HG02885 (cell line): ENCODE measurements around the gene FLYWCH1.
A peak's percentile ranks its signal among the peaks of the same experiment; 100 is the strongest.
"Not testable (repeated sequence)": the region's sequence is repeated elsewhere in the genome, so short reads cannot be mapped to it uniquely, and the experiment has no call there.

Source experiments
- ATAC-seq: cut with Tn5 transposase; IDR thresholded peaks from one replicate; pipeline ENCODE4 v1.9.1; 2021; ENCODE audit warnings: mild to moderate bottlenecking; ENCODE audit not compliant: unreplicated experiment, poor library complexity

The FLYWCH1 gene

DNA sequence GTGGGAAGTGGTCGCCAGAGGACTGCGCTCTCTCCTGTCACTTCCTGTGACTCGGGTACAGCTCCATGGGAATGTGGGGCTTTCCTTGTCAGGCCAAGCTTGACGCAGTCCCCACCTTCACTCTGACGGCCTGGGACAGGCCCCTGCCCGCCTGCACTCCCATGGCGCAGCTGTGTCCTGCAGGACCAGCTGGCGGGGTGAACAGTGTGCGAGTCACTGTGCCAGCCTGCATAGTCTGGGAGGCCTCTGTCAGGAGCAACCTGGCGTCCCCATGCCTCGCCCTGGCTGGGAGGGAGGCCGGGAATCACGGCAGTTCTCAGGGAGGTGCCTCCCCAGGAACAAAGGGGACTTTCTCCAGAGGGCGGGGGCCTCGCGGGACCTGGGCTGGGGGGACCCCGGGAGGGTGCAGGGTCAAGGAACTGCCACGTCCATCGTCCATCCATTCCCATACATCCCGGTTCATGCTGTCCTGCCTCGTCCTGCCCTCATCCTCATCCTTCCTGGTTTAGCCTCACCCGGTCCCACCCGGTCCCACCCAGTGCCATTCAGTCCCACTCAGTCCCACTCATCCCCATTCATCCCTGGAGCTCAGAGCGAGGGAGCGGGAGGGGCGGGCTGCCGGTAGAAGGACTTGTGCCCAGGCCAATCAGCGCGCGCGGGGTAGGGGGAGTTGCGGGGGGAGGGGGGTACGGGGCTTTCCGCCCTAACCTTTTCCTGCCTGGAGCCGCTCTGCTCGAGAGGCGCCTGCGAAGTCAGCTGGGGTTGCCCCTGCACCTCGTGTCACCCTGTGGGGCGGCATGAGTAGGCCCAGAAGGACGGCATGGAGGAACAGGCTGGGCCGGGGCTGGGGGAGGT is 13.4 kb downstream of the FLYWCH1 start:
- no peak for ATAC-seq

DNA sequence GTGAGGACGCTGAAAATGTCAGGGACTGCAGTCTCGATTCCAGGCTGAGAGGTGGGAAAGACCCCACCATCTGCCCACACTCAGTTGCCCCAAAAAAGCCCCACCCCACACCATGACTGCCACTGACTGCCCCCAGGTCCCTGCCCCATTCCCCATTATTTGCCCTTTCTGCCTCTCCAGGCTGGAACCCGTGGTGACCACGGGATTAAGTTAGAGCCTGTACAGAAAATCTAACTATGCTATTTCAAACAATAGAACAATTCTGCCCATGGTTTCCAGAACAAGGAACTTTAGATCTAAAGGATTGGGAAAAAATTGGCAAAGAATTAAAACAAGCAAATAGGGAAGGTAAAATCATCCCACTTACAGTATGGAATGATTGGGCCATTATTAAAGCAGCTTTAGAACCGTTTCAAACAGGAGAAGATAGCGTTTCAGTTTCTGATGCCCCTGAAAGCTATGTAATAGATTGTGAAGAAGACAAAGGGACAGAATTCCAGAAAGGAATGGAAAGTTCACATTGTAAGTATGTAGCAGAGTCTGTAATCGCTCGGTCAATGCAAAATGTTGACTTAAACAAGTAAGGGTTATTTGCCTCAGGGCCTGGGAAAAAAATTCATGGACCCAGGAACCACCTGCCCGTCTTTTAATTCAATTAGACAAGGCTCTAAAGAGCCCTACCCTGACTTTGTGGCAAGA is 14.4 kb downstream of the FLYWCH1 start:
- ATAC-seq: no peak

DNA sequence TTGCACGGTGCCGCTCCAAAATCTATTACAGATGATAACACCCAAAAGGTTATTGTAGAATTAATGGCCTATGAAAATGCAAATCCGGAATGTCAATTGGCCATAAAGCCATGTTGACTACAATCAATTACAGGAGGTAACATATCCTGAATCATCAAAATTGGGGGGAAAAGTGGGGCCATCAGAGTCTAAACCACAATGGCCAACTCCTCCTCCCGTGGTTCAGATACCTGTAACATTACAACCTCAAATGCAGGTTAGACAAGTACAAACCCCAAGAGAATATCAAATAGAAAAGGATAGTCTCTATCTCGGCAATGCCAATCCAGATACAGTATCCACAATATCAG is 14.9 kb downstream of the FLYWCH1 start:
- no peak for ATAC-seq

DNA sequence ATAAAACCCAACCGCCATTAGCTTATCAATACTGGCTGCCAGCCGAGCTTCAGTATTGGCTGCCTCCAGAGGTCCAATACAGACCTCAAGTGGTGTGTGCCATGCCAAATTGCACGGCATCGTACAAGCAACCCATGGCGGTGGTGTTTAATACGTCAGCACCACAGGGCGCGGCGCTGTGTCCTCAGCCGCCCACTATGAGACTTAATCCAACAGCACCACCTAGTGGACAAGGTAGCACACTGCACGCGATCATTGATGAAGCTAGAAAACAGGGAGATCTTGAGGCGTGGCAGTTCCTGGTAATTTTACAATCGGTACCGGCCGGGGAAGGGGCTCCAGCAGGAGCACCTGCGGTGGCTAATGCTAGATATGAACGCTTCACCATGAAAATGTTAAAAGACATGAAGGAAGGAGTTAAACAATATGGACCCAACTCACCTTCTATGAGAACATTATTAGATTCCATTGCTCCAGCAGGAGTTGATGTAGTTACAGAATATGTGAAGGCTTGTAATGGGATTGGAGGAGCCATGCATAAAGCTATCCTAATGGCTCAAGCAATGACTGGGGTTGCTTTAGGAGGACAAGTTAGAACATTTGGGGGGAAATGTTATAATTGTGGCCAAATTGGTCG is 15.4 kb downstream of the FLYWCH1 start:
- ATAC-seq: peak; percentile 64

DNA sequence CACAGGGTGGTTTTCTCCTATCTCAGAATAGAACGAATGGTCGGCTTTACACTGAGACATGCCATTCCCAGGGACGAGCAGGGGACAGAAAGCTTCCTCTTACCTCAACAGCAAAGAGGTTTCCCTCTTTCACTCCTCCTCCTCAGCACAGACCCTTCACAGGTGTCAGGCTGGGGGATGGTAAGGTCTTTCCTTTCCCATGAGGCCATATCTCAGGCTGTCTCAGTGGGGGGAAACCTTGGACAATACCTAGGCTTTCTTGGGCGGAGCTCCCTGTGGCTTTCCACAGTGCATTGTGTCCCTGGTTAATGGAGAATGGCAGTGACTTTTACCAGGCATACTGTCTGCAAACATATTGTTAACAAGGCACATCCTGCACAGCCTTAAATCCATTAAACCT is 16.4 kb downstream of the FLYWCH1 start:
- not testable (repeated sequence) for ATAC-seq

DNA sequence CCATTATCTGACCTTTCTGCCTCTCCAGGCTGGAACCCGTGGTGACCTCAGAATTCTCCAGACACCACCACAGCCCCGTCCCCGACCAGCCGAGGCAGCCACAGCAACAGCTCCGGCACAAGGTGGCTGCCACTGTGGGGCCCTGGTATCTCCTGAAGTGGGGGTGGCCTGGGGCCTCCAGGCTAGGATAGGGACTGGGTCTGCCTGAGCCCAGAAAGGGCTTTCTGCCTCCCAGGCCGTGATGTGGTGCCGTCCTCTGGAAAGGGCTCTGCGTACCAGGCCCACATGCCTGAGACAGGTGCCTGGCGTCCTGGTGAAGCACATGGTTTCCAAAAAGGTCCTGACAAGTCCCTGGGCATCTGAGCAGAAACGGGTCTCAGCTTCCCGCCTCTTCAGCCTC is 17.1 kb downstream of the FLYWCH1 start:
- ATAC-seq: no peak

DNA sequence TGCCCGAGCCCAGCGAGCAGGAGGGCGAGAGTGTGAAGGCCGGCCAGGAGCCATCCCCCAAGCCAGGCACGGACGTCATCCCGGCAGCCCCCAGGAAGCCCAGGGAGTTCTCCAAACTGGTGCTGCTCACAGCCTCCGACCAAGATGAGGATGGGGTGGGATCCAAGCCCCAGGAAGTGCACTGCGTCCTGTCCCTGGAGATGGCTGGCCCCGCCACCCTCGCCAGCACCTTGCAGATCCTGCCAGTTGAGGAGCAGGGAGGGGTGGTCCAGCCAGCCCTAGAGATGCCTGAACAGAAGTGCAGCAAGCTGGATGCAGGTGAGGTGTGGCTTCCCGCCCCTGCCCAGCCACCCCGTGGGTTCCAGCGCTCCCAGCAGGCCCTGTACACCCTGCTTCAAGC is 18.0 kb downstream of the FLYWCH1 start:
- ATAC-seq: no peak

DNA sequence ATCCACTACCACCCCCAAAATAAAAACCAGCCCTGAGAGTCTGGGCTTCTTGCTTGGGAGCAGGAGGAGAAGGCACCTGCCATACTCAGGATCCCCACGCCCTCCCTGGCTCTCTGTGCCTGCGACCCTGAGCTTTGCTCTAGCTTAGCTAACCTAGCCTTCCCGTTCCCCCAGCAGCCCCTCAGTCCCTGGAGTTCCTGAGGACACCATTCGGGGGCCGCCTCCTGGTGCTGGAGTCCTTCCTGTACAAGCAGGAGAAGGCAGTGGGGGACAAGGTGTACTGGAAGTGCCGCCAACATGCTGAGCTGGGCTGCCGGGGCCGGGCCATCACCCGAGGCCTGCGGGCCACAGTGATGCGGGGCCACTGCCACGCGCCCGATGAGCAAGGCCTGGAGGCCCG is 18.5 kb downstream of the FLYWCH1 start:
- no peak for ATAC-seq

DNA sequence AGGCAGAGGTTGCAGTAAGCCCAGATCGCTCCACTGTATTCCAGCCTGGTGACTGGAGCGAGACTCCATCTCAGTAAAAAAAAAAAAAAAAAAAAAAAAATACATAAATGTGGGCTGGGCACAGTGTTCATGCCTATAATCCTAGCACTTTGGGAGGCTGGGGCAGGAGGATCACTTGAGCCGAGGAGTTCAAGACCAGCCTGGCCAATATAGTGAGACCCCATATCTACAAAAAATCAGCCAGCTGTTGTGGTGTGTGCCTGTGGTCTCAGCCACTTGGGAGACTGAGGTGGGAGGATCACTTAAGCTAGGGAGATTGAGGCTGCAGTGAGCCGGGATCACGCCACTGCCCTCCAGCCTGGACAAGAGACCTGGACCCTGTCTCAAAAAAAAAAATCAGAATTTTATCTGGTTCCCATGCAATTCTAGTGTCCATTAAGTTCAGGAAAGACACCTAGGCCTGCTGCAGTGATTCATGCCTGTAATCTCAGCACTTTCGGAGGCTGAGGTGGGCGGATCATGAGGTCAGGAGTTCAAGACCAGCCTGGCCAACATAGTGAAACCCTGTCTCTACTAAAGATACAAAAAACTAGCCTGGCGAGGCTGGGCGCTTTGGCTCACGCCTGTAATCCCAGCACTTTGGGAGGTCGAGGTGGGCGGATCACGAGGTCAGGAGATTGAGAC is 19.6 kb downstream of the FLYWCH1 start:
- not testable (repeated sequence) for ATAC-seq

DNA sequence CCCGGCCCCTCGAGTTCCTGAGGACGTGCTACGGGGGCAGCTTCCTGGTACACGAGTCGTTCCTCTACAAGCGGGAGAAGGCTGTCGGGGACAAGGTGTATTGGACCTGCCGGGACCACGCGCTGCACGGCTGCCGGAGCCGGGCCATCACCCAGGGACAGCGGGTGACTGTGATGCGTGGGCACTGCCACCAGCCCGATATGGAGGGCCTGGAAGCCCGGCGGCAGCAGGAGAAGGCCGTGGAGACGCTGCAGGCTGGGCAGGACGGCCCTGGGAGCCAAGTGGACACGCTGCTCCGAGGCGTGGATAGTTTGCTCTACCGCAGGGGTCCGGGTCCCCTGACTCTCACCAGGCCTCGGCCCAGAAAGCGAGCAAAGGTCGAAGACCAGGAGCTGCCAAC is 21.4 kb downstream of the FLYWCH1 start:
- ATAC-seq: no peak

DNA sequence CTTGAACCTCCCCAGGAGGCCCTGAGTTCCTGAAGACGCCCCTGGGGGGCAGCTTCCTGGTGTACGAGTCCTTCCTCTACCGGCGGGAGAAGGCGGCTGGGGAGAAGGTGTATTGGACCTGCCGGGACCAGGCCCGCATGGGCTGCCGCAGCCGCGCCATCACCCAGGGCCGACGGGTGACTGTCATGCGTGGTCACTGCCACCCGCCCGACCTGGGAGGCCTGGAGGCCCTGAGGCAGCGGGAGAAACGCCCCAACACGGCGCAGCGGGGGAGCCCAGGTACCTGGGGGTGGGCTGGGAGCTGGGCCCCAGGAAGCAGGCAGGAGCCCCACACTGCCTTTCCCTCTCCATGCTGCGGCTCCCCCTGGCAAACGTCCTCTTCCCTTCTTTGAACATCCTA is 22.0 kb downstream of the FLYWCH1 start:
- ATAC-seq: no peak

DNA sequence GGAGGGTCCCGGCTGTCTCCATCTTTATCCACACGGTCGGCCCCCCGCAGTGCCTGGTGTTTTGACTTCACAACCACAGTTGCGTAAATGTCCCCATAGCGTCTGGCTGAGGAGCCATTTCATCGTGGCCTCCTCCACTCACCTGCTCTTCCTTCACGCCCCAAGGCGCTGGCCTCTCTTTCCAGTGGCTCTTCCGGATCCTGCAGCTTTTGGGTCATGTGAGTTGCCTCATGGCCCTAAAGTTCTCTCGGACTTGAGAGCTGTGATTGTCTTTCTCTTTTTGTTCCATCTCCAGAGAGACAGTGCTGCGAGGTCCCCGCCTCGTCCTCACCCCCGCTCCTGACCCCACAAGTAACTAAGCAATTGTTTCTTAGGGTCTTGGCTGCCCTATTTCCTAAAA is 22.7 kb downstream of the FLYWCH1 start:
- no peak for ATAC-seq

DNA sequence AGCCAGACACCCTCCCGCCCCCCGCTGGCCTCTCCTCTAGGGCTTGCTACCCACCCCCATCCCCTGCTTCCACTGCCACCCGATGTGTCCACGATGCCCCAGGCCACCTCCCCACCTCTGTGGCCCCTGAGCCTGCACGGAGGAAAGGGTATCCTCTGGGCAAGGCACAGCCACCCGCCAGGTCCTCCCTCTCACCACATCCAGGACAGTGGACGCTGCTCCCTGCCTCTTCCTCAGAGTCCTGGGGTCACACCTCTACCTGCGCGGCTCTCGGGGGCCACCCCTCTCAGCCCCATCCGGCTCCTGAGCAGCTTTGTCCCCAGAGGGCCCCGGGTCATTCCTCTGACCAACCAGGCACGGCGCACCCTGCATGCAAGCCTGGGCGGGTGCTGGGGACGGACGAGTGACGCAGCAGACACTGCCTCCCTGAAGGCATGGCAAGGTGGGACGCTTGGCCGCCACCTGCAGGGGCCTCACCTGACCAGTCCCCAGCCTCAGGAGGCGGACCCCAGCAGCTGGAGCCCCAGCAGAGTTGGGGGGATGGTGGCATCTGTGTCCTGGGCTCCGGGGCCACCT is 24.8 kb downstream of the FLYWCH1 start:
- no peak for ATAC-seq

DNA sequence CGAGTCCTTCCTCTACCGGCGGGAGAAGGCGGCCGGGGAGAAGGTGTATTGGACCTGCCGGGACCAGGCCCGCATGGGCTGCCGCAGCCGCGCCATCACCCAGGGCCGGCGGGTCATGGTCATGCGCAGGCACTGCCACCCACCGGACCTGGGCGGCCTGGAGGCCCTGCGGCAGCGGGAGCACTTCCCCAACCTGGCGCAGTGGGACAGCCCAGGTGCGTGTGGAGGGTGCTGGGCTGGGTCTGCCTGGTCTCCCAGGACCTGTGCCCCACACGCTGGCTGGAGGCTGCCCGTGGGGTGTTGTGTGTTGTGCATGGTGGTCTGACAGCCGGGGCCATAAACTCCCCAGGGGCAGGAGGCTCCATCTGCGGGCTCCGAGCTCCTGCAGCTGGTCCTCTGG is 25.4 kb downstream of the FLYWCH1 start:
- no peak for ATAC-seq

DNA sequence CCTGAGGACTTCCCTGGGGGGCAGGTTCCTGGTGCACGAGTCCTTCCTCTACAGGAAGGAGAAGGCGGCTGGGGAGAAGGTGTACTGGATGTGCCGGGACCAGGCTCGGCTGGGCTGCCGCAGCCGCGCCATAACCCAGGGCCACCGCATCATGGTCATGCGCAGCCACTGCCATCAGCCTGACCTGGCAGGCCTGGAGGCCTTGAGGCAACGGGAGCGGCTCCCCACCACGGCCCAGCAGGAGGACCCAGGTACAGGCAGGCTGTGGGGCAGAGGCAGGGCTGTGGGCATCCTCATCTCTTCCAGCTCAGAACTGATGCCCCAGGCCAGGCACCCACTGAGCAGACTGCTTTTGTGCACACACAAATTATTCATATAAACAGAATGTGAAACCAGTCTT is 26.5 kb downstream of the FLYWCH1 start:
- no peak for ATAC-seq

DNA sequence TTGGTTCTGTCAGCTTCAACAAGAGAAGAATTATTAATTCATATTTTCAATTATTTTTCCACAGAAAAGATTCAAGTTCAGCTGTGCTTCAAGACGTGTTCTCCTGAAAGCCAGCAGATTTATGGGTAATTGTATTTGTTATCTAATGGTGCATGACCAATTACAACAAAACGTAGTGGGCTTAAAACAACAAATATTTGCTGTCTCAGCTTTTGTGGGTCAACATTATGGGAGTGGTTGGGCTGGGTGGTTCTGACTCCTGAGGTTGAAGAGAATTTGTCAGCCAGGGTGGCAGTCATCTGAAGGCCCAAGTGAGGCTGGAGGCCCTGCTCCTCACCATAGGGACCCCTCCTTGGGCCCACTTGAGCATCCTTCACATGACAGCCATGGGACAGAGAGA is 28.2 kb downstream of the FLYWCH1 start:
- no peak for ATAC-seq

DNA sequence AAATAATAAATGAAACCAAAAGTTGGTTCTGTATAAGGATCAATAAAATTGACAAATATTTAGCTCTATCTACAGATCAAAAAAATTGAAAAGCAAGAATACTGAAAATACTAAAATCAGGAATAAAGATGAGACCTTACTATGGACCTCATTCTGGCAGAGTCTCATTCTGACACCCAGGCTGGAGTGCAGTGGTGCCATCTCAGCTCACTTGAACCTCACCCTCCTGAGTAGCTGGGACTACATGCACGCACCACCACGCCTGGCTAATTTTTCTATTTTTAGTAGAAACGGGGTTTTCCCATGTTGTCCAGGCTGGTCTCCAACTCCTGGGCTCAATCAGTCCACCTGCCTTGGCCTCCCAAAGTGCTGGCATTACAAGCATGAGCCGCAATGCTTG is 30.3 kb downstream of the FLYWCH1 start:
- ATAC-seq: no peak

DNA sequence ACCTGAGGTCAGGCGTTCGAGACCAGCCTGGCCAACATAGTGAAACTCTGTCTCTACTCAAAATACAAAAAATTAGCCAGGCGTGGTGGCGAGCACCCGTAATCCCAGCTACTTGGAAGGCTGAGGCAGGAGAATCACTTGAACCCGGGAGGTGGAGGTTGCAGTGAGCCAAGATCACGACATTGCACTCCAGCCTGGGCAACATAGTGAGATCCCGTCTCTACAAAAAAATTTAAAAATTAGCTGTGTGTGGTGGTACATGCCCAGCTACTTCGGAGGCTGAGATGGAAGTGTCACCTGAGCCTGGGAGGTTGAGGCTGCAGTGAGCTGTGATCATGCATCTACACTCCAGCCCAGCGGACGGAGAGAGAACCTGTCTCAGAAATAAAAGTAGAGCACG is 32.0 kb downstream of the FLYWCH1 start:
- not testable (repeated sequence) for ATAC-seq

DNA sequence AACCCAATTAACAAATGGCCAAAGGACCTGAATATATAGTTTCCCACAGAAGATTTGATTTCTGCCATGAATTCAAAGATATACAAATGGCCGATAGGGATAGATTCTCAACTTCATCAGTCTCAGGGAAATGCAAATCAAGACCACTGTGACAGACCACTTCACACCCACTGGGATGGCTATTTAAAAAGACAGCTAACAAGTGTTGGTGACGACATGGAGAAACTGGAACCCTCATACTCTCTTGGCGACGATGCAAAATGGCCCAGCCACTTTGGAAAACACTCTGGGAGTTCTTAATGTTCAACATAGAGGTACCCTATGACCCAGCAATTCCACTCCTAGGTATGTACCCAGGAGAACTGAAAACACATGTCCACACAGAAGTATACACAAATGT is 34.9 kb downstream of the FLYWCH1 start:
- no peak for ATAC-seq

DNA sequence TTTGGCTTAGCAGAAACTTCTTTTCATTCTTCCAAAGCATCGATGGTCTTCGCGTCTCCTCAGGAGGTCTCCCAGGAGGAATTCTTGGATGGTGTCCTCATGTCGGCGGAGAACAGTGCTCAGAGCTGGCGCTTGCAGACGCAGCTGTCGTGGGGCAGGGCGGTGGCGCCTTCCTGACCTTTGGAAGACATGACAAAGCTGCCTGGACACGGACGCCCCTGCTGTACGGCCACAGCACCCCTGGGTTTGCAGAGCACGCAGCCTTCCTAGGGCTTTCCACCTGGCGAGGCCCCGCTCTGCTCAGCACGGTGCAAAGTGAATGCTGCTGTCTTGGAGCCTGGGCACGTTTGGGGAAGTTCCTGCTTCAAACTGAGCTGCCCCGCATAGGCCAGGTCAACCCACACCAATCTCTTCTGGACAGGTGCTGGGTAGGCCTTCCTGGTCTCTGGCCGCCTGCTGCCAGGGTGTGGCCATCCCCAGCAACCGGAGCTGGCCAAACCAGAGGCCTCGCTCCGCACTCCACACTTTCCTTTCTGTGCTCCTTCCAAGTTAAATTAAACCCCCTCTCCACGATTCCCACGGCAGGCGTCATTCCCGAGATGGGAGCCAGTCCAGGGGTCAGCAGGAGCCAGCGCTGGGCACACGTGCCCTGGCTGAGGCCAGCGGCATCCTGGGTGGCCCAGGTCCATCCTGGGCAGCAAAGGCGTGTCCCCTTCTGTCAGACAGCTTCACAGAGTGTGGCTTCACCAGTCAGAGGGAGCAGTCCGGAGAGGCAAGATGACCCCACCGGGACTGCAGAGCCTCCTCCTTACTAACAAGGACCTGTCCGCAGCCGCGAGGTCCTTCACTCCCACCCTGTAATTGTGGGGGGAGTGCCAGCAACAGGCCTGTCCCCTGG is 37.3 kb downstream of the FLYWCH1 start:
- no peak for ATAC-seq
